SU-DHL-6 (cell line): ENCODE data around the gene CCM2.
A peak's percentile ranks its signal among the peaks of the same experiment; 100 is the strongest.

ENCODE experiments used
- H2AFZ ChIP-seq: fragments of 200-600 bp; sonication (generic); 2 replicates; pipeline ENCODE4 v1.6.1; 2014; ENCODE audit warnings: low read depth, mild to moderate bottlenecking, moderate library complexity, mixed read lengths, antibody characterized with exemption, low read length; ENCODE audit not compliant: severe bottlenecking
- H3F3A ChIP-seq: fragments of 200-600 bp; shearing (Covaris generic); 2 replicates; pipeline ENCODE4 v1.6.0; 2016; ENCODE audit warnings: antibody characterized with exemption, mild to moderate bottlenecking; ENCODE audit not compliant: insufficient read depth
- H3K27ac ChIP-seq: fragments of 200-600 bp; sonication (generic); 2 replicates; pipeline ENCODE4 v1.5.1; 2016; ENCODE audit warnings: low read depth, mild to moderate bottlenecking, low read length, moderate library complexity, mixed read lengths
- H3K27me3 ChIP-seq: fragments of 200-600 bp; sonication (generic), shearing (Covaris generic); 2 replicates; pipeline ENCODE4 v1.6.0; 2014; ENCODE audit warnings: mild to moderate bottlenecking, low read length
- H3K36me3 ChIP-seq: fragments of 200-600 bp; sonication (generic); 2 replicates; pipeline ENCODE4 v1.6.1; 2014; ENCODE audit warnings: mild to moderate bottlenecking, low read length, mixed read lengths
- H3K4me2 ChIP-seq: fragments of 300-600, 200-600 bp; shearing (Covaris generic), sonication (generic); 2 replicates; pipeline ENCODE4 v1.6.0; 2014; ENCODE audit warnings: low read length, low read depth, mild to moderate bottlenecking; ENCODE audit not compliant: poor library complexity, severe bottlenecking
- H3K4me3 ChIP-seq: fragments of 200-600 bp; sonication (generic); 2 replicates; pipeline ENCODE4 v1.5.1; 2014; ENCODE audit warnings: antibody characterized with exemption, low read length, mild to moderate bottlenecking, mixed read lengths; ENCODE audit not compliant: insufficient read depth, poor library complexity, severe bottlenecking
- H3K79me2 ChIP-seq: fragments of 200-600 bp; sonication (generic); 2 replicates; pipeline ENCODE4 v1.6.1; 2014; ENCODE audit warnings: mild to moderate bottlenecking, low read length, moderate library complexity; ENCODE audit not compliant: insufficient read depth
- H3K9ac ChIP-seq: fragments of 200-600 bp; sonication (generic); 2 replicates; pipeline ENCODE4 v1.7.0; 2014; ENCODE audit warnings: mild to moderate bottlenecking, low read length
- H3K9me2 ChIP-seq: fragments of 200-600 bp; sonication (generic); replicated peaks from 2 replicates; pipeline ENCODE4 v1.6.1; 2014; ENCODE audit warnings: low read length; ENCODE audit not compliant: insufficient read depth
- H3K9me3 ChIP-seq: fragments of 200-600 bp; sonication (generic); 2 replicates; pipeline ENCODE4 v1.6.1; 2014; ENCODE audit warnings: low read length, mixed read lengths; ENCODE audit not compliant: insufficient read depth
- H4K20me1 ChIP-seq: fragments of 200-600 bp; sonication (generic); 2 replicates; pipeline ENCODE4 v1.6.1; 2014; ENCODE audit warnings: low read depth, mild to moderate bottlenecking, antibody characterized with exemption, low read length, moderate library complexity, mixed read lengths
- EZH2phosphoT487 ChIP-seq: fragments of 200-600 bp; sonication (generic), shearing (Covaris generic); conservative IDR thresholded peaks from 2 replicates; pipeline ENCODE4 v1.6.1; 2018; ENCODE audit warnings: mild to moderate bottlenecking, antibody characterized with exemption, low read length, moderate library complexity, mixed read lengths
- TF ChIP-seq, protein P1 (sequence below): fragments of 200-600 bp; sonication (generic); IDR thresholded peaks from one replicate; pipeline ENCODE4 v1.5.1; 2017; ENCODE audit warnings: antibody characterized with exemption, mild to moderate bottlenecking, low read length, moderate library complexity; ENCODE audit not compliant: insufficient read depth, poor library complexity, severe bottlenecking

CCM2 gene

DNA sequence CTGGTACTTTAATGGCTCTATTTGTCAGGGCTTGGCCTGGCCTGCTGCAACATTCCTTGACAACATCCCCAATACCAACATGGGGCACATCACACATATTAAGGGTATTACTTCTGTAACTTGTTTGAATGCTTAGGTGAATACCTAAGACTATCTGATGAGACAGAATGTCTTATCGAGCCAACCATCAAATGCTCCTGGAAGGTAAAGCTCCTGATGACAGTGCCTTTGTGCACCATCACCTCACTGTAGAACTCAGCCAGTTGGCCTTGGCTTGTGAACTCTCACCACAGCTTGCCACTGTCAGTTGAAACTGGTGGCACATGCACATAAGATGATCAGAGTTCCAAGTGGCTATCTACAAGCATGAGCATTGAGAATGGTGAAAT is 17.5 kb upstream of the CCM2 start:
- no peaks in the 10 kb centered on the region for H3K27me3 ChIP-seq
- H3K9me3 ChIP-seq = no peaks in the 10 kb centered on the region
- H3K9me2 ChIP-seq = no peaks in the 10 kb centered on the region
- H3K9ac ChIP-seq = no peak overlapping the region
- H3K79me2 ChIP-seq = peaks cover 47% of the 10 kb centered on the region
- H3K4me3 ChIP-seq = no peak overlapping the region
- peaks cover 12% of the 10 kb centered on the region for H4K20me1 ChIP-seq
- H3F3A ChIP-seq = peaks cover 72% of the 10 kb centered on the region
- H2AFZ ChIP-seq = no peak overlapping the region
- TF ChIP-seq EZH2phosphoT487 = no peak
- TF ChIP-seq, protein P1, sequence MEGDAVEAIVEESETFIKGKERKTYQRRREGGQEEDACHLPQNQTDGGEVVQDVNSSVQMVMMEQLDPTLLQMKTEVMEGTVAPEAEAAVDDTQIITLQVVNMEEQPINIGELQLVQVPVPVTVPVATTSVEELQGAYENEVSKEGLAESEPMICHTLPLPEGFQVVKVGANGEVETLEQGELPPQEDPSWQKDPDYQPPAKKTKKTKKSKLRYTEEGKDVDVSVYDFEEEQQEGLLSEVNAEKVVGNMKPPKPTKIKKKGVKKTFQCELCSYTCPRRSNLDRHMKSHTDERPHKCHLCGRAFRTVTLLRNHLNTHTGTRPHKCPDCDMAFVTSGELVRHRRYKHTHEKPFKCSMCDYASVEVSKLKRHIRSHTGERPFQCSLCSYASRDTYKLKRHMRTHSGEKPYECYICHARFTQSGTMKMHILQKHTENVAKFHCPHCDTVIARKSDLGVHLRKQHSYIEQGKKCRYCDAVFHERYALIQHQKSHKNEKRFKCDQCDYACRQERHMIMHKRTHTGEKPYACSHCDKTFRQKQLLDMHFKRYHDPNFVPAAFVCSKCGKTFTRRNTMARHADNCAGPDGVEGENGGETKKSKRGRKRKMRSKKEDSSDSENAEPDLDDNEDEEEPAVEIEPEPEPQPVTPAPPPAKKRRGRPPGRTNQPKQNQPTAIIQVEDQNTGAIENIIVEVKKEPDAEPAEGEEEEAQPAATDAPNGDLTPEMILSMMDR = no peak
- H3K36me3 ChIP-seq = peaks cover 35% of the 10 kb centered on the region
- H3K4me2 ChIP-seq = peak overlapping the region; percentile 83
- H3K27ac ChIP-seq = peak overlapping the region; percentile 95

GRCh38 chr7:44982970-44983369 is 17.0 kb upstream of the CCM2 start:
- Histone ChIP-seq H3K9me2 (no peaks in the 10 kb centered on the region), H3K27ac (peak overlapping the region; percentile 95), H3K9me3 (no peaks in the 10 kb centered on the region), H4K20me1 (peaks cover 12% of the 10 kb centered on the region), H3K9ac (0 out of 2 replicates have a peak overlapping the region, but pooled peaks have one; percentile 91), H2AFZ (no peak overlapping the region), H3K4me3 (no peak overlapping the region), H3K4me2 (peak overlapping the region; percentile 83), H3F3A (peaks cover 72% of the 10 kb centered on the region), H3K36me3 (peaks cover 35% of the 10 kb centered on the region), H3K27me3 (no peaks in the 10 kb centered on the region), H3K79me2 (peaks cover 42% of the 10 kb centered on the region)
- TF ChIP-seq EZH2phosphoT487 = no peak
- TF ChIP-seq, protein P1 = no peak

DNA sequence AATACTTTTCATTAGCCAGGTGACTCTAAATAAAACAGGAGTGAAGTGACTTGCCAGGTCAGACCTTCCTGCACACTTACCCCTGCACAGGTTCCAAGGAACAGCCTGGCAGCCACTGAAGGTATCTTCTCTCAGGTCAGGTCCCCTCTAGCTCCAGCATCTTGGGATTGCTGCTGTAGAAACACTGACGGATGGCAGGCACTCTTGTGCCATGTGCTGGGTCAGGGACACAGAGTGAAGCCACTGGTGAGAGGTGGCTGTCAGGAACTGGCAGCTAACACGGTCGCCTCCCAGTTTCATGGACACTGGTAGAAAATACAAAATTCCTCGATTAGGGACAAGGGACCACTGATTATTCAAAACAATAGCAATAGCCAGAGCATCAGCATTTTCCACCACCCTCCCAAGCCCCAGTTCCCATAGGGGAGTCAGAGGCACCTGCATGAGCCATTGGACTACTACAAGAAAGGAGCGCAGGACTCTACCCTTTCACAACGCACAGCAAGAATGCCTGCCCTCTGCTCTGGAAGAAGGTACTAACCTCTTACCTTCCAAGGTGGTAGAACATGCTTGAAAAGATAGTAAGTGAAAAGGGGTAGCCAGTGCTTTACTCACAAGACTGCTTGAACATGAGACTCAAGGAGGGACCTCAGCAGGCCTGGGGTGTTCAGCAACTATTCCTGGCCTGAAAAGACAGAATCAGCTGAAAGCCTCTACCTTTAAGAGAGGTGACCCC is 16.1 kb upstream of the CCM2 start:
- Histone ChIP-seq H3K9ac (peak overlapping the region; percentile 91), H3K27ac (peak overlapping the region; percentile 95)

More for the DNA sequence above, 16.1 kb upstream of the CCM2 start:
- Histone ChIP-seq H4K20me1 (peaks cover 12% of the 10 kb centered on the region), H3K9me2 (no peaks in the 10 kb centered on the region), H3K9me3 (no peaks in the 10 kb centered on the region), H3F3A (peaks cover 72% of the 10 kb centered on the region), H3K79me2 (peaks cover 34% of the 10 kb centered on the region), H2AFZ (no peak overlapping the region), H3K4me2 (peak overlapping the region; percentile 83), H3K36me3 (peaks cover 35% of the 10 kb centered on the region), H3K4me3 (peak overlapping the region; percentile 90), H3K27me3 (no peaks in the 10 kb centered on the region)
- TF ChIP-seq EZH2phosphoT487 = no peak
- TF ChIP-seq, protein P1 = no peak
